Type B pancreatic cell (in vitro differentiated cells): ENCODE results near the gene MT1A. TPM values are rescaled to one million over a fixed set of nuclear protein-coding genes. Genes with fewer than 3 reads are reported as not detected.

ENCODE experiments used
- DNase-seq: peaks from one replicate; pipeline ENCODE4 v3.0.0; 2021; ENCODE audit warnings: mixed read lengths; ENCODE audit not compliant: unreplicated experiment; ENCODE audit errors: extremely low spot score
- H3K27ac Mint-ChIP-seq: 2 replicates; pipeline ENCODE4 v1.8.0; 2021; ENCODE audit warnings: mild to moderate bottlenecking, mixed read lengths
- H3K27me3 Mint-ChIP-seq: 2 replicates; pipeline ENCODE4 v1.8.0; 2021; ENCODE audit warnings: mixed read lengths
- H3K36me3 Mint-ChIP-seq: 2 replicates; pipeline ENCODE4 v1.8.0; 2021; ENCODE audit warnings: mixed read lengths
- H3K4me1 Mint-ChIP-seq: one replicate; pipeline ENCODE4 v1.8.0; 2021; ENCODE audit warnings: mixed read lengths; ENCODE audit not compliant: unreplicated experiment
- H3K4me3 Mint-ChIP-seq: 2 replicates; pipeline ENCODE4 v1.8.0; 2021; ENCODE audit warnings: mild to moderate bottlenecking, mixed read lengths
- H3K9me3 Mint-ChIP-seq: 2 replicates; pipeline ENCODE4 v1.8.0; 2021; ENCODE audit warnings: mixed read lengths
- CTCF ChIP-seq: fragments of 200-600 bp; sonication (generic); conservative IDR thresholded peaks from 2 replicates; pipeline ENCODE4 v1.5.0; 2021; ENCODE audit warnings: antibody characterized with exemption, mild to moderate bottlenecking
- total RNA-seq: library from RNA; stranded (reverse); gene quantifications from 2 replicates; pipeline ENCODE4 v1.2.1, GENCODE V29; 2021; ENCODE audit warnings: low replicate concordance

The MT1A gene
- total RNA-seq, 1 donor from 2014 or later, result not detected

- H3K27me3 Mint-ChIP-seq, result peaks cover 89% of the 10 kb centered on the region
- H3K4me1 Mint-ChIP-seq, result no peaks in the 10 kb centered on the region
- no peak for TF ChIP-seq CTCF
- H3K9me3 Mint-ChIP-seq, result no peaks in the 10 kb centered on the region
- H3K27ac Mint-ChIP-seq, result no peak overlapping the region
- no peak for DNase-seq
- no peaks in the 10 kb centered on the region for H3K36me3 Mint-ChIP-seq
- no peak overlapping the region for H3K4me3 Mint-ChIP-seq
Observed at GRCh38 chr16:56652600-56652999, 14.1 kb downstream of the MT1A start.

GRCh38 chr16:56653218-56653617 lies 14.8 kb downstream of the MT1A start:
- no peaks in the 10 kb centered on the region for H3K36me3 Mint-ChIP-seq
- no peak for DNase-seq
- no peak for TF ChIP-seq CTCF
- H3K4me1 Mint-ChIP-seq, result peaks cover 4% of the 10 kb centered on the region
- no peak overlapping the region for H3K4me3 Mint-ChIP-seq
- peaks cover 89% of the 10 kb centered on the region for H3K27me3 Mint-ChIP-seq
- H3K9me3 Mint-ChIP-seq, result no peaks in the 10 kb centered on the region
- no peak overlapping the region for H3K27ac Mint-ChIP-seq

GRCh38 chr16:56657555-56658326 lies 19.3 kb downstream of the MT1A start, which contains the start of gene MT1F:
TSS of gene MT1F (plus strand) at chr16:56657959. CDS start at chr16:56658059, 100 bp downstream.
- no peak for DNase-seq
- Mint-ChIP-seq H3K4me1 (peaks cover 10% of the 10 kb centered on the region), H3K27me3 (peaks cover 89% of the 10 kb centered on the region), H3K9me3 (no peaks in the 10 kb centered on the region), H3K4me3 (peak within 1 kb of the TSS; percentile 93), H3K36me3 (no peaks in the 10 kb centered on the region), H3K27ac (peak within 1 kb of the TSS; percentile 78)
- TF ChIP-seq CTCF, result no peak

- TF ChIP-seq CTCF, result no peak
- peaks cover 88% of the 10 kb centered on the region for H3K27me3 Mint-ChIP-seq
- no peaks in the 10 kb centered on the region for H3K36me3 Mint-ChIP-seq
- H3K9me3 Mint-ChIP-seq, result no peaks in the 10 kb centered on the region
- peak overlapping the region; percentile 78 for H3K27ac Mint-ChIP-seq
- H3K4me1 Mint-ChIP-seq, result peaks cover 11% of the 10 kb centered on the region
- no peak for DNase-seq
- H3K4me3 Mint-ChIP-seq, result peak overlapping the region; percentile 93
Observed at GRCh38 chr16:56658327-56658875, 19.9 kb downstream of the MT1A start.

- H3K27me3 Mint-ChIP-seq, result peaks cover 98% of the 10 kb centered on the region
- no peak overlapping the region for H3K27ac Mint-ChIP-seq
- peaks cover 13% of the 10 kb centered on the region for H3K4me1 Mint-ChIP-seq
- peak overlapping the region; percentile 79 for H3K4me3 Mint-ChIP-seq
- no peak for DNase-seq
- no peaks in the 10 kb centered on the region for H3K36me3 Mint-ChIP-seq
- TF ChIP-seq CTCF, result no peak
- no peaks in the 10 kb centered on the region for H3K9me3 Mint-ChIP-seq
Observed at GRCh38 chr16:56662357-56663354, 24.2 kb downstream of the MT1A start.
